Trophoblast cell (in vitro differentiated cells and primary cell): Measurements from ENCODE around the gene SPAG16.

Experiments used
- DNase-seq, 2 donors: peaks; one replicate each; pipeline ENCODE4 v3.0.0-alpha.2; 2016
- H2AFZ ChIP-seq: 2 replicates; pipeline ENCODE4 v1.6.1; 2013; ENCODE audit warnings: low read length, moderate library complexity, mild to moderate bottlenecking; ENCODE audit not compliant: insufficient read depth, poor library complexity
- H2AK5ac ChIP-seq: 2 replicates; pipeline ENCODE4 v1.6.1; 2013; ENCODE audit warnings: mild to moderate bottlenecking, low read length
- H2BK120ac ChIP-seq: 2 replicates; pipeline ENCODE4 v1.6.1; 2013; ENCODE audit warnings: low read length, mild to moderate bottlenecking, moderate library complexity; ENCODE audit not compliant: insufficient read depth, poor library complexity
- H2BK12ac ChIP-seq: 2 replicates; pipeline ENCODE4 v1.6.1; 2013; ENCODE audit warnings: mild to moderate bottlenecking, low read length, moderate library complexity
- H2BK5ac ChIP-seq: 2 replicates; pipeline ENCODE4 v1.6.1; 2013; ENCODE audit warnings: low read length, low read depth, moderate library complexity, mild to moderate bottlenecking; ENCODE audit not compliant: poor library complexity
- H3K14ac ChIP-seq: 2 replicates; pipeline ENCODE4 v1.6.1; 2013; ENCODE audit warnings: mild to moderate bottlenecking, low read length
- H3K18ac ChIP-seq: 2 replicates; pipeline ENCODE4 v1.6.1; 2013; ENCODE audit warnings: mild to moderate bottlenecking, low read length
- H3K23ac ChIP-seq: 2 replicates; pipeline ENCODE4 v1.6.1; 2013; ENCODE audit warnings: low read length
- H3K27ac ChIP-seq: 2 replicates; pipeline ENCODE4 v1.5.1; 2013; ENCODE audit warnings: low read depth, mild to moderate bottlenecking, inconsistent platforms, low read length, moderate library complexity
- H3K27me3 ChIP-seq: 2 replicates; pipeline ENCODE4 v1.6.1; 2013; ENCODE audit warnings: inconsistent platforms, mild to moderate bottlenecking, low read length, moderate library complexity; ENCODE audit not compliant: insufficient read depth
- H3K36me3 ChIP-seq, 2 experiments: 1 replicate in 1 of 2; 2 replicates in 1 of 2; pipeline ENCODE4 v1.6.1; 2013; ENCODE audit warnings: low read length in 2 of 2, mild to moderate bottlenecking in 2 of 2, moderate library complexity in 1 of 2; ENCODE audit not compliant: insufficient read depth in 2 of 2, control insufficient read depth in 1 of 2
- H3K4ac ChIP-seq: 2 replicates; pipeline ENCODE4 v1.6.1; 2013; ENCODE audit warnings: low read depth, mild to moderate bottlenecking, low read length, moderate library complexity
- H3K4me1 ChIP-seq, 2 experiments: 1 replicate in 1 of 2; 2 replicates in 1 of 2; pipeline ENCODE4 v1.6.1; 2013; ENCODE audit warnings: low read length in 2 of 2, mild to moderate bottlenecking in 2 of 2, moderate library complexity in 1 of 2; ENCODE audit not compliant: insufficient read depth in 2 of 2, control insufficient read depth in 1 of 2
- H3K4me2 ChIP-seq: 2 replicates; pipeline ENCODE4 v1.6.1; 2013; ENCODE audit warnings: inconsistent platforms, mild to moderate bottlenecking, low read length, moderate library complexity
- H3K4me3 ChIP-seq: 2 replicates; pipeline ENCODE4 v1.5.1; 2013; ENCODE audit warnings: mild to moderate bottlenecking, low read depth, low read length, inconsistent platforms
- H3K79me1 ChIP-seq: one replicate; pipeline ENCODE4 v1.6.1; 2013; ENCODE audit warnings: low read length
- H3K79me2 ChIP-seq: 2 replicates; pipeline ENCODE4 v1.6.1; 2013; ENCODE audit warnings: low read length, mild to moderate bottlenecking; ENCODE audit not compliant: control insufficient read depth, insufficient read depth, poor library complexity
- H3K9ac ChIP-seq: 2 replicates; pipeline ENCODE4 v1.6.1; 2013; ENCODE audit warnings: mild to moderate bottlenecking, low read length
- H3K9me3 ChIP-seq: 2 replicates; pipeline ENCODE4 v1.6.1; 2013; ENCODE audit warnings: low read depth, mild to moderate bottlenecking, control low read depth, inconsistent platforms, low read length; ENCODE audit not compliant: insufficient read depth
- H4K12ac ChIP-seq: 2 replicates; pipeline ENCODE4 v1.6.1; 2013; ENCODE audit warnings: low read depth, mild to moderate bottlenecking, low read length, moderate library complexity
- H4K8ac ChIP-seq: 2 replicates; pipeline ENCODE4 v1.6.1; 2013; ENCODE audit warnings: low read depth, mild to moderate bottlenecking, low read length, moderate library complexity
- H4K91ac ChIP-seq: one replicate; pipeline ENCODE4 v1.6.1; 2013; ENCODE audit warnings: low read depth, mild to moderate bottlenecking, low read length, moderate library complexity
- WGBS: extraction: QIAGEN DNeasy Blood & Tissue Kit; methylation state at CpG from one replicate; pipeline ENCODE4 v1.1.7; 2013; ENCODE audit warnings: missing lambda C conversion rate; ENCODE audit not compliant: insufficient read length, insufficient coverage; ENCODE audit errors: extremely low coverage; 5-methylcytosine and 5-hydroxymethylcytosine counted together

SPAG16 gene

GRCh38 chr2:214100488-214100887, 816.2 kb downstream of the SPAG16 start:
- Histone ChIP-seq H3K9ac (no peak overlapping the region), H2BK120ac (no peak overlapping the region), H4K8ac (no peak overlapping the region), H3K18ac (no peak overlapping the region), H3K36me3 (no peaks in the 10 kb centered on the region), H3K9me3 (no peaks in the 10 kb centered on the region), H3K79me1 (peaks cover 7% of the 10 kb centered on the region), H2AK5ac (no peak overlapping the region), H3K27me3 (no peaks in the 10 kb centered on the region), H3K4me1 (peaks cover 6 to 9% of the 10 kb centered on the region in 2 experiments), H3K4me3 (no peak overlapping the region), H2AFZ (no peak overlapping the region), H3K4me2 (no peak overlapping the region), H4K91ac (no peak overlapping the region), H3K79me2 (no peaks in the 10 kb centered on the region), H3K14ac (no peak overlapping the region), H2BK12ac (no peak overlapping the region), H3K27ac (no peak overlapping the region), H3K4ac (no peak overlapping the region), H2BK5ac (no peak overlapping the region), H3K23ac (no peak overlapping the region), H4K12ac (no peak overlapping the region)
- WGBS: no CpG with 5 or more reads among the region's 4 CpGs
- DNase-seq: no peak

GRCh38 chr2:214103276-214104001, 819.2 kb downstream of the SPAG16 start:
- H3K79me1 ChIP-seq: peaks cover 7% of the 10 kb centered on the region
- no peak overlapping the region for H3K14ac ChIP-seq
- H2BK120ac ChIP-seq: no peak overlapping the region
- no peak overlapping the region for H4K91ac ChIP-seq
- no peaks in the 10 kb centered on the region for H3K79me2 ChIP-seq
- no peak overlapping the region for H3K18ac ChIP-seq
- H2BK5ac ChIP-seq: no peak overlapping the region
- no peak for DNase-seq
- no peak overlapping the region for H2AFZ ChIP-seq
- no peak overlapping the region for H3K4me3 ChIP-seq
- H3K4me2 ChIP-seq: no peak overlapping the region
- no peak overlapping the region for H2AK5ac ChIP-seq
- H3K27ac ChIP-seq: no peak overlapping the region
- no peak overlapping the region for H3K23ac ChIP-seq
- peaks cover 6 to 9% of the 10 kb centered on the region in 2 experiments for H3K4me1 ChIP-seq
- H4K8ac ChIP-seq: no peak overlapping the region
- no peaks in the 10 kb centered on the region for H3K27me3 ChIP-seq
- H3K36me3 ChIP-seq: no peaks in the 10 kb centered on the region
- WGBS: no CpG with 5 or more reads among the region's 5 CpGs
- H4K12ac ChIP-seq: no peak overlapping the region
- no peaks in the 10 kb centered on the region for H3K9me3 ChIP-seq
- no peak overlapping the region for H3K9ac ChIP-seq
- H3K4ac ChIP-seq: no peak overlapping the region
- no peak overlapping the region for H2BK12ac ChIP-seq

GRCh38 chr2:214104219-214104618, 820.0 kb downstream of the SPAG16 start:
- Histone ChIP-seq H3K27me3 (no peaks in the 10 kb centered on the region), H2BK12ac (peak overlapping the region; percentile 79), H3K27ac (no peak overlapping the region), H3K79me1 (peaks cover 7% of the 10 kb centered on the region), H3K9ac (no peak overlapping the region), H3K4me1 (peaks cover 6 to 9% of the 10 kb centered on the region in 2 experiments), H4K12ac (no peak overlapping the region), H4K91ac (peak overlapping the region; percentile 76), H3K4me2 (no peak overlapping the region), H3K14ac (peak overlapping the region; percentile 40), H2AK5ac (peak overlapping the region; percentile 35), H3K9me3 (no peaks in the 10 kb centered on the region), H3K4ac (no peak overlapping the region), H3K4me3 (no peak overlapping the region), H3K79me2 (no peaks in the 10 kb centered on the region), H3K36me3 (peaks cover 0 to 2% of the 10 kb centered on the region in 2 experiments), H2AFZ (no peak overlapping the region), H4K8ac (no peak overlapping the region), H2BK120ac (no peak overlapping the region), H3K23ac (no peak overlapping the region), H3K18ac (peak overlapping the region; percentile 66), H2BK5ac (no peak overlapping the region)
- DNase-seq: no peak
- WGBS: no CpG with 5 or more reads among the region's 3 CpGs

GRCh38 chr2:214104967-214105366, 820.7 kb downstream of the SPAG16 start:
- Histone ChIP-seq H2BK120ac (peak overlapping the region; percentile 41), H3K79me1 (peaks cover 7% of the 10 kb centered on the region), H4K8ac (no peak overlapping the region), H3K36me3 (peaks cover 0 to 2% of the 10 kb centered on the region in 2 experiments), H3K27ac (no peak overlapping the region), H3K4me2 (no peak overlapping the region), H4K12ac (no peak overlapping the region), H2AK5ac (no peak overlapping the region), H2BK5ac (no peak overlapping the region), H3K23ac (no peak overlapping the region), H3K4me1 (peaks cover 6 to 9% of the 10 kb centered on the region in 2 experiments), H3K9me3 (no peaks in the 10 kb centered on the region), H4K91ac (no peak overlapping the region), H2AFZ (no peak overlapping the region), H2BK12ac (no peak overlapping the region), H3K4ac (no peak overlapping the region), H3K9ac (no peak overlapping the region), H3K4me3 (no peak overlapping the region), H3K18ac (no peak overlapping the region), H3K14ac (no peak overlapping the region), H3K79me2 (no peaks in the 10 kb centered on the region), H3K27me3 (no peaks in the 10 kb centered on the region)
- DNase-seq: no peak
- WGBS: no CpG with 5 or more reads among the region's 5 CpGs
